Stimulated activated CD8-positive, alpha-beta memory T cell treated with anti-CD3 and anti-CD28 coated beads, Interleukin-4, amount 100 ng/mL, for 1 hour (primary cell): Measurements from ENCODE around the gene TBX1.
"Not testable (repeated sequence)": the region's sequence is repeated elsewhere in the genome, so short reads cannot be mapped to it uniquely, and the experiment has no call there.

Experiments used
- DNase-seq, 2 donors: peaks; one replicate each; pipeline ENCODE4 v3.0.0-alpha.2; 2020; ENCODE audit warnings: low read depth in 2 of 2, low spot score in 1 of 2

TBX1 gene

GRCh38 chr22:19723232-19723982, 37.2 kb upstream of the TBX1 start, which contains the start of gene GP1BB:
Gene GP1BB, plus strand, starts transcription at chr22:19723539. Its CDS starts 31 bp downstream, at chr22:19723570.
- DNase-seq = no peak

DNA sequence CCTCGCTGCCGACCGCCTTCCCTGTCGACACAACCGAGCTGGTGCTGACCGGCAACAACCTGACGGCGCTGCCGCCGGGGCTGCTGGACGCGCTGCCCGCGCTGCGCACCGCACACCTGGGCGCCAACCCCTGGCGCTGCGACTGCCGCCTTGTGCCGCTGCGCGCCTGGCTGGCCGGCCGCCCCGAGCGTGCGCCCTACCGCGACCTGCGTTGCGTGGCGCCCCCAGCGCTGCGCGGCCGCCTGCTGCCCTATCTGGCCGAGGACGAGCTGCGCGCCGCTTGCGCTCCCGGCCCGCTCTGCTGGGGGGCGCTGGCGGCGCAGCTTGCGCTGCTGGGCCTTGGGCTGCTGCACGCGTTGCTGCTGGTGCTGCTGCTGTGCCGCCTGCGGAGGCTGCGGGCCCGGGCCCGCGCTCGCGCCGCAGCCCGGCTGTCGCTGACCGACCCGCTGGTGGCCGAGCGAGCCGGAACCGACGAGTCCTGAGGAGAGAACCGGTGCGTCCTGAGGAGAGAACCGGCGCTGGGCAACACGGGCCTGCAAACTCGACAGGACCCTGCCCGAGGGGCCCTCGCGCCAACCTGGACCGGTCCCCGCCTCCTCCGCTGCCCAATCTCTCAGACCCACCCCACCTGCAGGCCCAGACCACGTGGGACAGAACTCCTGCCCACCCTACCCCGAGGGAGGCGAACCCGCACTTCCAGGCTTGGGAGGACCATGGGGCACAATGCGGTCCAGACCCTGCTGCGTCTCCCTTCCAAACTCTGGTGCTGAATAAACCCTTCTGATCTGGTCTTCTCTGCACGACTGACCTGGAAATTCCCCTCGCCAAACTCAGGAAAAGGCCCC, 36.4 kb upstream of the TBX1 start:
- DNase-seq = no peak

DNA sequence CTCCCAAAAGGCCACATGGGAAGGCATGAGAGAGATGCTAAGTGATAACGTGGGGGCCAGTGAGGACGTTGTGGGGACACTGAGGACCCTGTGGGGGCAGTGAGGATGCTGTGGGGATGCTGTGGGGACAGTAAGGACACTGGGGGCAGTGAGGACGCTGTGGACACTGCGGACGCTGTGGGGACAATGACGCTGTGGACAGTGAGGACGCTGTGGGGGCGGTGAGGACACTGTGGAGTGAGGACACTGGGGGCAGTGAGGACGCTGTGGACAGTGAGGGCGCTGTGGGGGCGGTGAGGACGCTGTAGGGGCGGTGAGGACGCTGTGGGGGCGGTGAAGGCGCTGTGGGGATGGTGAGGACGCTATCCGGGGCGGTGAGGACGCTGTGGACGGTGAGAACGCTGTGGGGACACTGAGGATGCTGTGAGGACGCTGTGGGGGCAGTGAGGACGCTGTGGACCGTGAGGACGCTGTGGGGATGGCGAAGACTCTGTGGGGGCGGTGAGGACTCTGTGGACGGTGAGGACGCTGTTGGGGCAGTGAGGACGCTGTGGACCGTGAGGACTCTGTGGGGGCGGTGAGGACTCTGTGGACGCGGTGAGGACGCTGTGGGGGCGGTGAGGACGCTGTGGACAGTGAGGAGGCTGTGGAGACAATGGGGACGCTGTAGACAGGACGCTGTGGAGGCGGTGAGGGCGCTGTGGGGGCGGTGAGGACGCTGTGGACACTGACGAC, 35.5 kb upstream of the TBX1 start:
- DNase-seq = no peak

- not testable (repeated sequence) for DNase-seq
Measured at GRCh38 chr22:19726064-19726788, 34.4 kb upstream of the TBX1 start.

GRCh38 chr22:19727310-19728150, 33.0 kb upstream of the TBX1 start:
- DNase-seq = no peak

DNA sequence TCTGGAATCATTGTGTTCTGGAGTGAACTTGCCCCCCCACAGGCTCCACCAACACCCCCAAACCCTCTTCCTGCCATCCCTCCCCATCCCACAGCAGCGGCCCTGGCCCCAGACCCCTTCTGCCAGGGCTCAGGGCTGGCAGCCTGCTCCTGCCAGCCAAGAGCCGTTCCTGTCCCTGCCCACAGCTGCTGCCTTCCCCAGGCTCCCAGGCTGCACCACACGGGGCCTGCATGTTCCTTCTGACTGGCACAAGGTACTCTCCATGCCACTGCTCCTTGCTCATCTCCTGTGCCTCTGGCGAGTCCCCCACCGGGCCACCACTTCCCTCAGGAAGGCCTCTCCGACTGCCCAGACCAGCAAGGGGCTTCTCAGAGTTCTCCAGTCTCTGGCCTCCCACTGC, 32.3 kb upstream of the TBX1 start:
- no peak for DNase-seq

- DNase-seq = no peak
Measured at GRCh38 chr22:19728836-19729235, 31.7 kb upstream of the TBX1 start.

GRCh38 chr22:19729507-19729906, 31.1 kb upstream of the TBX1 start:
- DNase-seq = no peak

DNA sequence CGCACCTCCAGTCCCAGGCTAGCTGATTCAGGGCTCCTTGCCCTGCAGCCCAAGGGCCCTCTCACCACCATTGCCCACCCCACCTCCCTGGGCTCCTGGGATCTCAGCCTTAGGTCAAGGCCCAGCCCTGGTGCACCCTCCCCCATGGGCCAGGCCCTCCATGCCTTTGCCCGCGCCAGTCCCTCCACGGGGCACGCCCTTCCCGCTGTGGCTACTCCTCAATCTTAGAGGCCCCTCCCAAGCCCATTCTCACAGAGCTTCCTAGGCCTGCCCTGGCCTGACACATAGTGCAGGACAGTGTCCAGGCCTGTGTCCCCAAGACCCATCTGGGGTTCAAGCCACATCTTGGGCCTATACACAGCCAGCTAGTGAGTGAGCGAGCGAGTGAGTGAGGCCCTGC, 30.4 kb upstream of the TBX1 start:
- DNase-seq = no peak

DNA sequence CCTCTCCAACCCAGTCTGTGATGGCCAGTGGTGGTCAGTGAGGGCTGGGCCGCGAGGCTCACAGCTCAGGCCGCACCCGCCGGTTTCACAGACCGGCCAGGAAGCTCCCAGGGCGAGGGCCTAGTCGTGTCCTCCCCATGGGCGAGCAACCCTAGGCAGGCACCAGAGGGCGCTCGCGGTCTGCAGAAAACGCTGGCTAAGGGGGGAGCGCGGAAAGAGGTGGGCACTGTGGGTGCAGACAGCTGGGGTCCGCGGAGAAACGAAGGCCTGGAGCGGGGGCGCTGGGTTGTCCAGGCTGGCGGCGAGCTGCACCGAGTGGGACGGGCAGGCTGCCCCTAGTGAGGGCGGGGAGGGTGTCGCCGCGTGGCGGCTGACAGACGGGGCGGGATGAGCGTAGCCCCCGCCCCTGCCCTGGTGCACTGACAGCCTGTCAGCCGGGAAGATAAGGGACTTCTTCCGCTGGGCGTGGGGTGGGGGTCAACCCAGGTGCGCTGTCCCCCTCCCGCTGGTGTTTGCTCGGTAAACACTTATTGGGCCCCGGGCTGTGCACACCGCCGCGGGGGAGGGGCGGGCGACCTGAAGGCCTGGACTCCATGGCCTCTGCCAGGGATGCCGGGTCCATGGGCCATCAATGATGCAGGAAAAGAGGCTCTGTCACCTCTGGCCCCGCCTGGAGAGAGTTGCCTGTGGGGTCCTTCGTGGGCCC, 29.8 kb upstream of the TBX1 start:
- peak; percentile 76 to 77 for DNase-seq

GRCh38 chr22:19731361-19732135, 29.0 kb upstream of the TBX1 start:
- DNase-seq = no peak

DNA sequence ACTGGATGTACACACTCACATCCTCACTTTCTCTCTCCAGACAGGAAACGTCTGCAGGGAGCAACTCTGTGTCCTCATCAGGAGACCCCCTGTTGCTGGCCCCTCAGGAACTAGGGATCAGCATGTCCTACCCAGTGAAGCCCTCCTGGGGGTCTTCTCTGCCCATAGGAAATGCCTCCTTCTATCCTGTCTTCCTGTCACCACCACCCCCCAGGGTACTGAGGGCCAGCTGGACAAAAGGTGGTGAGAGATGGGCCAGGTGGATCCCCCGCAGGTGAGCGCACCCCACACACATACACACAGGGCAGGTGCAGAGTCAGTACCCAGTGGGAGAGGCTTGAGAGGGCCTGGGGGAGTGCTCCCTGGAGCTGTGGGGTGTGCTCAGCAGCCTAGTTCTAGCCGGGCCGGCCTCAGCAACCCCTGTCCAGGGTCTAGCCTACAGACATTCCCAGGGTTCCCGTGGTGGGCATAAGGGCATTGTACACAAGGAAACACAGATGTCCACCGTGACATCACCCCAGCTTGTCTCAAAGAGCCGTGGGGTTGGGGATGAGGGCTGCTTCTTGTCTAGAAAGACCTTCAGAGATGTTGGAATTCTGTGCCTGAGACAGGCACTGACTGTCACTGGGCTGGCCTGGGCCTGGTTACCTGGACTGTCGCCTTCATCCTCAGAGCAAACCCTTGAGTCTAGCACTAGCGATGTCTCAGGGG, 28.0 kb upstream of the TBX1 start:
- no peak for DNase-seq

DNA sequence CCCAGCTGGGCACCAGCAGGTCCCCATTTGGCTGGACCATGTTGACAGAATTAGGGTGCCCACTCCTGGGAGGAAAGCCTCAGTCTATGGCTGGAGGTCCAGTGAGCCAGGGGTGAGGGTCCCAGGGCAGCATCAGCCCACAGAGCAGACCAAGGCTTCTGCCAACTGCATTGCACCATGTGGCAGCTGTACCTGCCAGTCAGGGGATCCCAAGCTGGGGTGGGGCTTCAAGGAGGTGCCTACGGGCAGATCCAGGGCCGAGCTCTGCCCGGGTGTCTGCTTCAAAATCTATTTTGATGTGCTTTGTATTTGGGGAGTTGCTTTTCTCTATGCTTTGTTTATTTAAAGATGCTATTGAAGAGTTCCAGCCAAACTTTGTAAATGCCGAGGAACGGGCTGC, 26.8 kb upstream of the TBX1 start:
- no peak for DNase-seq

- DNase-seq = no peak
Measured at GRCh38 chr22:19734163-19734562, 26.4 kb upstream of the TBX1 start.

- DNase-seq = no peak
Measured at GRCh38 chr22:19734837-19735382, 25.7 kb upstream of the TBX1 start.

DNA sequence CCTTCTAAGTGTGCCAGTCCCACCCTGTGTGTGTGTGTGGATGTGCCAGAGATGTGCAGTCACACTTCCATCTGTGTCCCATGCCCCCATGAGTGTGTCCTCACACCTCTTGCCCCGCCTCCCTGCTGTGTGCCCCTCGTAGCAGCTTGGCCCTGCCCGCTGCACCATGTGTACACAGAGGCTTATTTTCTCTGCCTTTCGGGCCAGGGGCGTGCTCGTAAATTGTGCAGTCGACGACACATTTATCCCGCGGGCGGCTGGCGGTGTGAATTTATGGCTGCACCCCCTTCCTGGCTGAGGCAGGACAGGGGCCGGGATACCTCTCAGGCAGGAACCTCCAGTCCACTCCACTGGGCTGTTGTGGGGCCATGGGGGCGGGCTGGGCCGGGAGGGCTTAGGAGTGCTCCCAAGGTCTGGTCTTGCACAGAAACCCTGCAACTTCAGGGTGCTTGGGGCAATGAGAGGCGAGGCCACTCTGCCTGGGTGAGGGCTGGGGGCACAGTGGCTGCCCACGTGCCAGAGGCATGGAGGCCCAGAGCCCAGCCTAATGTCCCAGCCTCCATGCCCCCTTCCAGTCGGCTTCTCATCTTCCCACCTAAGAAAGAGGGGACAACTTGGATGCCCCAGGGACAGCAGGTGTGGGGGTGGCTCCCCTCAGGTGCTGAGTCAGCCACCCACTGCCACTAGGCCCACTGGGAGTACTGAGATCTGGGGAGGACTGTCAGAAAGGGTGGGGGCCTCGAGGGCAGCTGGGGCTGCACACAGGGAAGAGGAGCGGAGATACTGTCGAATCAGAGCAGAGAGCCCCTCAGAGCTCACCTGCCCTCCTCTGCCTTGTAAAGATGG, 24.7 kb upstream of the TBX1 start:
- DNase-seq = no peak
